GM21423 (cell line): ENCODE data around the gene PHYHD1.
"Not testable (repeated sequence)": the region's sequence is repeated elsewhere in the genome, so short reads cannot be mapped to it uniquely, and the experiment has no call there.

Experiments used
- ATAC-seq: cut with Tn5 transposase; IDR thresholded peaks from one replicate; pipeline ENCODE4 v1.9.1; 2021; ENCODE audit warnings: mild to moderate bottlenecking, moderate library complexity; ENCODE audit not compliant: unreplicated experiment

The PHYHD1 gene

DNA sequence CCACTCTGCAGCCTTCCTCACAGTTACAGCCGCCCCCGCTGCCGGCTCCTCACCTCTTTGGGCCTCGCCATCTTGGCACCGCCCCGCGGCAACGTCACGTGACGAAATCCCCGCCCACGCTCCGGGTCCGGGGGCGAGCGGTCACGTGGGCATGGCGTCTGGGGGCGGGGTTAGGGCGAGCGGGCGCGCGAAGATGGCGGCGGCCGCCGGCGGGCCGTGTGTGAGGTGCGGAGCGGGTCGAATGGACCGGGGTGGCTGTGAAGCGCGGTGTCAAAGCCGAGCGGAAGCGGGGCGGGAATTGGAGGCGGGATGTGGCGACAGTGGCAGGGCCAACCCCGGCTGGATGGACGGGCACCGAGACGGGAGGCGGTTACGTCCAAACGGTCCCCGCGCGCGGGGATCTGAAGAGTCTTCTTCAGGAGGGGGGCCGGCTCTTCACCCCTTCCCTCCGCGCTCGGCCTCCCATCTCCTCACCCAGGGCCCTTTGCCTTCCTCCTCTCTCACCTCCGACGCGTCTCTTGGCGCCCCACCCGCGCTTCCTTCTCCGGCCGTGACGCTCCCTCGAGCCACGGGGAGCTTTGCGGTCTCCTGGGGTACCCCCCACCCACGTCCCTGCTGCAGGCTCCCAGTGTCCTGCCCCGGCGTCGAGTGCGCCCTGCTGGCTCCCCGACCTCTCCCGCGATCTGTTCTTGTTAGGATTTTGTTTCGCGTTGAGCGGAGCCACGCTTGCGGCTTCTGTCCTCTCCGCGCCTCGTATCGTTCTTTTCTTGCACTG, 26.9 kb downstream of the PHYHD1 start, which contains the start of the genes DOLK and NUP188:
Gene DOLK, minus strand, starts transcription at position 77 of the 775 bp plus-strand sequence. CDS start 300 bp downstream, outside the sequence.
Gene NUP188, plus strand, starts transcription at position 173 of the 775 bp plus-strand sequence. Its CDS starts 21 bp downstream, at position 194.
- ATAC-seq, result peak; percentile 83

DNA sequence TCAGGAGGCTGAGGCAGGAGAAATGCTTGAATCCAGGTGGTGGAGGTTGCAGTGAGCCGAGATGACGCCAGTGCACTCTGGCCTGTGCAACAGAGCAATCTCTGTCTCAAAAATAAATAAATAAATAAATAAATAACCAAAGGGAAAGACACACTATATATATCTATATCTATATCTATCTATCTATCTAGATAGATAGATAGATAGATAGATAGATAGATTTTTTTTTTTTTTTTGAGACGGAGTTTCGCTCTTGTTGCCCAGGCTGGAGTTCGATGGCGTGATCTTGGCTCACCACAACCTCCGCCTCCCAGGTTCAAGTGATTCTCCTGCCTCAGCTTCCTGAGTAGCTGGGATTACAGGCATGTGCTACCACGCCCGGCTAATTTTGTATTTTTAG, 40.6 kb downstream of the PHYHD1 start:
- ATAC-seq, result not testable (repeated sequence)

DNA sequence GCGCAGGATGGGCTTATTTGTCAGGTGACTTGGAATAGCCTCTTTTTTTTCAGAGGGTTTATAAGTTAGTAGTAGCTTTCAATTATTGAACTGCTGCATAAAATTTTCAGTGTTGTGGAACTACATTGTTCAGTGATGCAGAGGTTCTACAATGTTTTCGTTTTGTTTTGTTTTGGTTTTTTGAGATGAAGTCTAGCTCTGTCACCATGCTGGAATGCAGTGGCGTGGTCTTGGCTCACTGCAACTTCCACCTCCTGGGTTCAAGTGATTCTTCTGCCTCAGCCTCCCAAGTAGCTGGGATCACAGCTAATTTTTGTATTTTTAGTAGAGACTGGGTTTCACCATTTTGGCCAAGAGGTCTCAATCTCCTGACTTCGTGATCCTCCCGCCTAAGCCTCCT, 48.7 kb downstream of the PHYHD1 start:
- ATAC-seq, result no peak

DNA sequence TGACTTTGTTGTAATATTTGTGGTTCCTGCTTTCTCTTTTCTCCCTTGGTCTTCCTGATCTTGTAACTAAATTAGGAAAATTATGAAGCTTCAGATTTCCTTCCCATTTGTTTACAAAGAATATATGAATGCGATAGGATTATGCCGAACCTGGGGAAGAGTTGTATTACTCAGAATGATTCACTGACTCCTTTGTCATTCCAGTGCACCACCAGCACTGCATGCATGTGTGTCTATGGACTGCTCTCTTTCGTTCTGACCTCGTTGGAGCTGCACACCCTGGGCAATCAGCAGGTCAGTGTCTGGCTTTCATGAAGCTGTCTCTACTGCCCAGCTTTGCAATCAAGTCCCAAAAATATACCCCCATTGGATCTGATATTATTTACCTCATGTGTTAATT, 52.2 kb downstream of the PHYHD1 start:
- ATAC-seq, result no peak

DNA sequence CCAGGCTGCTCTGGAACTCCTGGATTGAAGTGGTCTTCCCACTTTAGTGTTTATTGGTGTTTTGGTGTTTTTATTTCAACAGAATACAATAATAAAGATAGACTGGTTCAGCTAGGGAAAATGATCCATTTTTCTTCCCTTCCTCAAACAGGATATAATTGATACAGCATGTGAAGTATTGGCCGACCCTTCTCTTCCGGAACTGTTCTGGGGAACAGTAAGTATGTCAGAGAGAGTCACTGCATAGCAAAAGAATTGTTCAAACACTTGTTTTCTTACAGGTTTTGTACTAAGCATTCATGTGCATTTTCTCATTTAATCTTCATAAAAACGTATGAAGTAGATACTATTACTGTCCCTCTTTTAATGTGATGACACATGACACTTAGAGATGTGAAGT, 58.3 kb downstream of the PHYHD1 start:
- no peak for ATAC-seq

DNA sequence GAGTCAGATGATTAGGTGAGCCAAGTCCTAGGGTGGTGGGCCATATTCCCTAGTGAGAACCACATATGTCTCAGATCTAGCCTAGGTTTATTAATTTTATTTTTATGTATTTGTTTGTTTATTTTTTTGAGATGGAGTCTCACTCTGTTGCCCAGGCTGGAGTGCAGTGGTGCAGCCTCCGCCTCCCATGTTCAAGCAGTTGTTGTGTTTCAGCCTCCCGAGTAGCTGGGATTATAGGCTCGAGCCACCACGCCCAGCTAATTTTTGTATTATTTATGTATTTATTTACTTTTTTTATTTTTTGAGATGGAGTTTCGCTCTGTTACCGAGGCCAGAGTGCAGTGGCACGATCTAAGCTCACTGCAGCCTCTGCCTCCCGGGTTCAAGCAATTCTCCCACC, 62.8 kb downstream of the PHYHD1 start:
- ATAC-seq, result no peak

DNA sequence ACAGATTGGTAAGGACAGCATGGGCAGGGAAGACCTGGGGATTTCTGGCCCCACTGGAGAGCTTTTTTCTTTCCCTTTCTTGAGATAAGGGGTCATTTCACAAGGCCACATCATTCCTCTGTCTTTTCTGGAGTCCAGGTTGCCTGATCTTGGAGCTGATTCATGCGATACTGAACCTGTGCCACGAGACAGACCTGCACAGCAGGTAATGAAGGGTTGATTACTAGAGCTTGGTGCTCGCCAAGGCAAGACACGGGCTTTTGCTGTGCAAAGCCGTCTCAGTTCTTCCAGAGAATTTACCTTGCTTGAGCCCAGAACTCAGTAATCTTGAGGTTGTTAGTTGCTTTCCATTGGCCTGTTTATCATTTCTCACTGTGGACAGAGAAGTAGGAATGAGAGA, 65.9 kb downstream of the PHYHD1 start:
- no peak for ATAC-seq

DNA sequence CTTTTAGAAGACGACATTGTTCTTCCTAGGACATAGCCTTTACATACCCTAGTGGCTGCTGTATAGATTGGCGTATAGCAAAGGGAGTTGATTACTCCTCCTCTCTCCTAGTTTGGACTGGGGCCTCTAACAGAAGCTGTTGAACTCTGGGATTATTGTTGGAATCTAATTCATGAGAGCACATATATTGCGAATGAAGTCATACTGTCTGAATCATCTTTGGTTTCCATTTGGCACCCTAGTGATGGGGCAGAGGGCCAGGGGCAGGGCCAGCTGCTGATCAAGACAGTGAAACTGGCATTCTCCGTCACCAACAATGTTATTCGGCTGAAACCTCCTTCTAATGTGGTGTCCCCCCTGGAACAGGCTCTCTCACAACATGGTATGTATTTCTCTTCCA, 67.0 kb downstream of the PHYHD1 start:
- ATAC-seq, result no peak
